Endothelial cell of umbilical vein (primary cell): ENCODE results near the gene ECE2. TPM values are rescaled to one million over a fixed set of nuclear protein-coding genes. Genes with fewer than 3 reads are reported as not detected.

Source experiments
- BruUV-seq: library from RNA; stranded (reverse); fragments of 400-500 nt; replicated peaks from 2 replicates; lab custom pipeline; 2021; lab: Mats Ljungman, UMichigan
- CTCF ChIA-PET: fragments of 300-600, 350-600 bp; sonication (Branson Sonifier 250); formaldehyde crosslinking; loops from one replicate; lab custom pipeline; 2021; ENCODE audit warnings: antibody characterized with exemption, inconsistent platforms; lab: Charles Lee
- POLR2A ChIA-PET: fragments of 300-600, 350-600 bp; sonication (Branson Sonifier 250); formaldehyde crosslinking; loops from one replicate; lab custom pipeline; 2021; ENCODE audit warnings: antibody characterized with exemption, inconsistent platforms; lab: Charles Lee
- DNase-seq: peaks from one replicate; pipeline ENCODE4 v3.0.0-alpha.2; 2011; ENCODE audit warnings: low read depth, low spot score
- FAIRE-seq: peaks from 2 replicates; lab custom pipeline; 2011; peaks lifted over from hg19 to GRCh38; lab: Jason Lieb, UNC
- H2AFZ ChIP-seq: 2 replicates; pipeline ENCODE4 v1.6.0; 2012; ENCODE audit warnings: low read depth, low read length, control low read depth, inconsistent platforms
- H3K27ac ChIP-seq: 2 replicates; pipeline ENCODE4 v1.5.1; 2011; ENCODE audit warnings: low read depth, mild to moderate bottlenecking, control low read depth, low read length, moderate library complexity; ENCODE audit not compliant: insufficient read depth
- H3K27me3 ChIP-seq, 2 experiments: 2 replicates each; pipeline versions ENCODE4 v1.6.0 to v1.6.1; 2011; ENCODE audit warnings: low read length in 2 of 2, mixed read lengths in 1 of 2; ENCODE audit not compliant: control insufficient read depth in 2 of 2, insufficient read depth in 2 of 2
- H3K36me3 ChIP-seq, 2 experiments: 2 replicates in 1 of 2; 3 replicates in 1 of 2; pipeline ENCODE4 v1.5.1; 2011; ENCODE audit warnings: low read length in 2 of 2, mild to moderate bottlenecking in 1 of 2, moderate library complexity in 1 of 2; ENCODE audit not compliant: control insufficient read depth in 2 of 2, insufficient read depth in 2 of 2; ENCODE audit errors: extremely low read depth in 1 of 2
- H3K4me1 ChIP-seq: 3 replicates; pipeline ENCODE4 v1.5.1; 2011; ENCODE audit warnings: mild to moderate bottlenecking, low read length; ENCODE audit not compliant: control insufficient read depth, insufficient read depth; ENCODE audit errors: extremely low read depth
- H3K4me2 ChIP-seq: 2 replicates; pipeline ENCODE4 v1.6.1; 2011; ENCODE audit warnings: low read length, control low read depth, mixed read lengths; ENCODE audit not compliant: insufficient read depth
- H3K4me3 ChIP-seq, 3 experiments: fragments of 200-600 bp in 1 of 3; sonication (generic), shearing (Covaris generic) in 1 of 3; replicated peaks in 1 of 3; 2 replicates each; pipeline ENCODE4 v1.5.1; 2011 to 2016; ENCODE audit warnings: control low read depth in 3 of 3, low read length in 3 of 3, mild to moderate bottlenecking in 2 of 3, inconsistent platforms in 1 of 3, low read depth in 1 of 3, moderate library complexity in 1 of 3; ENCODE audit not compliant: insufficient read depth in 1 of 3
- H3K79me2 ChIP-seq: 2 replicates; pipeline ENCODE4 v1.6.0; 2012; ENCODE audit warnings: low read length, inconsistent platforms; ENCODE audit not compliant: control insufficient read depth, insufficient read depth
- H3K9ac ChIP-seq: replicated peaks from 2 replicates; pipeline ENCODE3; 2011; ENCODE audit warnings: low read length, control low read depth; ENCODE audit not compliant: insufficient read depth; ENCODE audit errors: extremely low read depth
- H3K9me1 ChIP-seq: replicated peaks from 3 replicates; pipeline ENCODE4 v1.6.0; 2011; ENCODE audit warnings: mild to moderate bottlenecking, low read length; ENCODE audit not compliant: control insufficient read depth, insufficient read depth; ENCODE audit errors: extremely low read depth
- H3K9me3 ChIP-seq: replicated peaks from 2 replicates; pipeline ENCODE4 v1.5.1; 2012; ENCODE audit warnings: low read length, inconsistent platforms; ENCODE audit not compliant: control insufficient read depth, insufficient read depth
- H4K20me1 ChIP-seq: replicated peaks from 2 replicates; pipeline ENCODE3; 2011; ENCODE audit warnings: mild to moderate bottlenecking, low read length; ENCODE audit not compliant: control insufficient read depth, insufficient read depth; ENCODE audit errors: extremely low read depth
- CTCF ChIP-seq, 2 donors: IDR thresholded peaks; 1 replicate in 1 of 2; 2 replicates in 1 of 2; pipeline ENCODE4 v1.5.1; 2011; ENCODE audit warnings: low read length in 2 of 2, mild to moderate bottlenecking in 2 of 2, moderate library complexity in 2 of 2, control low read depth in 1 of 2, inconsistent platforms in 1 of 2, low read depth in 1 of 2; ENCODE audit not compliant: insufficient read depth in 1 of 2; ENCODE audit errors: extremely low read depth in 1 of 2
- EZH2 ChIP-seq: IDR thresholded peaks from 2 replicates; pipeline ENCODE4 v1.6.1; 2012; ENCODE audit warnings: borderline replicate concordance, low read depth, mild to moderate bottlenecking, moderate library complexity, low read length, inconsistent platforms; ENCODE audit not compliant: severe bottlenecking
- FOS ChIP-seq: IDR thresholded peaks from 2 replicates; pipeline ENCODE4 v1.6.1; 2011; ENCODE audit warnings: mild to moderate bottlenecking, low read length, moderate library complexity, borderline replicate concordance; ENCODE audit not compliant: insufficient read depth
- GATA2 ChIP-seq: IDR thresholded peaks from 2 replicates; pipeline ENCODE4 v1.7.0; 2011; ENCODE audit warnings: low read depth, mild to moderate bottlenecking, moderate library complexity, mixed read lengths, low read length; ENCODE audit not compliant: insufficient read length, insufficient read depth
- JUN ChIP-seq: IDR thresholded peaks from 2 replicates; pipeline ENCODE4 v1.6.1; 2011; ENCODE audit warnings: borderline replicate concordance, low read depth; ENCODE audit not compliant: insufficient read length, insufficient read depth
- MAX ChIP-seq: IDR thresholded peaks from 2 replicates; pipeline ENCODE4 v1.6.1; 2011; ENCODE audit not compliant: insufficient read depth, insufficient read length
- MYC ChIP-seq: IDR thresholded peaks from one replicate; pipeline ENCODE4 v1.6.1; 2011; ENCODE audit warnings: mild to moderate bottlenecking, low read depth, low read length
- POLR2A ChIP-seq: IDR thresholded peaks from 2 replicates; pipeline ENCODE4 v1.6.1; 2012; ENCODE audit warnings: low read depth, mild to moderate bottlenecking, control low read depth, low read length
- POLR2AphosphoS5 ChIP-seq: IDR thresholded peaks from 2 replicates; pipeline ENCODE4 v1.6.1; 2012; ENCODE audit warnings: low read depth, mild to moderate bottlenecking, control low read depth, low read length, moderate library complexity; ENCODE audit not compliant: insufficient read depth
- dilution Hi-C: fragments of 300-500 bp; cut with MboI; formaldehyde crosslinking; loops from one replicate; pipeline ENCODE4 v1.15.0; 2019; ENCODE audit warnings: low sequenced_read_pairs; ENCODE audit not compliant: extremely low pct_ligation_motif_present
- intact Hi-C: fragments of 100-400 bp; cut with micrococcal nuclease; formaldehyde crosslinking; loops from one replicate; pipeline ENCODE4 v1.10.0; 2022
- polyA plus RNA-seq, 4 experiments: library from polyadenylated mRNA; depleted of rRNA in 3 of 4; stranded (reverse) in 3 of 4; unstranded in 1 of 4; fragments of >200 nt; gene quantifications; 2 replicates each; pipeline versions ENCODE4 v1.2.1 to v1.2.3, GENCODE V29; 2011 to 2012; ENCODE audit warnings: missing spikeins in 1 of 4
- total RNA-seq: library from RNA; stranded (reverse); gene quantifications from 2 replicates; pipeline ENCODE4 v1.2.3, GENCODE V29; 2021

ECE2 gene
- total and polyA plus RNA-seq, 2 donors (not counting 3 experiments of a cell fraction or from before 2014, with no cell fraction given): not detected

- Histone ChIP-seq H3K36me3 (peaks cover 10 to 24% of the 10 kb centered on the region in 2 experiments), H3K4me1 (peaks cover 64% of the 10 kb centered on the region), H3K9me1 (no peaks in the 10 kb centered on the region), H3K27ac (peak overlapping the region; percentile 99), H3K9me3 (no peaks in the 10 kb centered on the region), H3K27me3 (no peaks in the 10 kb centered on the region), H3K4me2 (peak overlapping the region; percentile 73), H2AFZ (peak overlapping the region; percentile 24), H3K4me3 (peak overlapping the region in 1 of 3 experiments; percentile 21), H3K79me2 (peaks cover 44% of the 10 kb centered on the region), H4K20me1 (no peaks in the 10 kb centered on the region), H3K9ac (peak overlapping the region; percentile 60)
- intact Hi-C loops: loop anchor here (1.0 to 10.0 kb wide), 2 partner anchors 24 to 1597 kb away; partner anchors contain the start of gene TRA2B
- FAIRE-seq: no peak
- BruUV-seq: TSS peak; percentile 46
- ChIA-PET CTCF (interaction anchor here (1.0 to 2.2 kb wide), 11 partner anchors 9 to 176 kb away, joined by 3 to 7 read pairs (median 4); partner anchors contain the start of genes CLCN2 and POLR2H), POLR2A (no interaction called here)
- TF ChIP-seq GATA2 (no peak), FOS (no peak), MYC (no peak), POLR2A (no peak), POLR2AphosphoS5 (no peak), MAX (no peak), EZH2 (no peak), CTCF (IDR thresholded peaks at IDR 0.05; ENCODE audit: extremely low read depth in 1 of 2, insufficient read depth in 1 of 2, low read depth in 1 of 2, low read length in 2 of 2) (no peak), JUN (no peak)
- dilution Hi-C loops: no loop called here
- no peak for DNase-seq
Observed at GRCh38 chr3:184337981-184338380, 62.2 kb downstream of the ECE2 start.
